Measurements from ENCODE around the gene SFXN5. TPM values are rescaled to one million over a fixed set of nuclear protein-coding genes. Genes with fewer than 3 reads are reported as not detected.

SFXN5 gene
- total RNA-seq, 2 donors from 2014 or later = 16.6 to 18.1 TPM

DNA sequence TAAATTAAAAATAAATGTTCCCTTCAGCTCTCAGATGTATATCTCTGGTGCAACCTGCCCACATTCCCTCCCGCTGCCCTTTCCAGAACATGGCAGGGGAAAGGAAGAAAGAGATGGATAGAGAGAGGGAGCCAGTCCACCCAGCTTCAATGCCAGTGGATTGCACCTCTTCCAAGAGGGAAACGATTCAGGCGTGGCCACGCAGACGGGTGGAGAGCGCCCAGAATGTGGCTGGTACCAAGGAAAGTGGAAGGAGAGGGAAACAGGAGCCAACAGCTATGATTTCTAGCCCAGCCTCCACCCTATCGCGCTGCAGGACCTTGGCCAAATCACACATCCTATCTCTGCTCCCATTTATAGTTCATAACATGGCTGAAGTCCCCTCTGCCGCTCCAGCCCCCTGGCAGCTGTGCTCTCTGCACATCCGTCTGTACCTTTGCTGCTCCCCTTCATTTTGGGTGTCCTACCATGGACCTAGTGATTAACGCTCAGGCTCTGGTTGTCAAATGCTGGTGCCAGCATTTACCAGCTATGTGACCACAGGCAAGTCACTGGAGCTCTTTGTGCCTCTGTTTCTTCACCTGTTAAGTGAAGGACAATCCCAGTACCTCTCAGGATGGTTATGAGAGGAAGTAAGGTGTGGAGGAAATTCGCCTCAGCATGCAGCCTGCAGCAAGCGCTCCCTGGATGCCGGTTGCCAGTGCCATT, 66.5 kb downstream of the SFXN5 start:
- ATAC-seq (ENCODE audit: insufficient number of reproducible peaks, low FRiP score, low read depth) (no peak), DNase-seq (ENCODE audit: low spot score) (no peak)
- Histone ChIP-seq H3K36me3 (no peaks in the 10 kb centered on the region), H3K4me1 (ENCODE audit: control insufficient read depth in 1 of 2, low read depth in 2 of 2) (peaks cover 7 to 22% of the 10 kb centered on the region in 2 donors), H3K27ac (peak overlapping the region; percentile 40 to 68), H3K27me3 (replicated peaks; ENCODE audit: insufficient read depth) (no peaks in the 10 kb centered on the region), H3K9me3 (no peaks in the 10 kb centered on the region), H3K4me3 (peak overlapping the region; percentile 18)
- TF ChIP-seq, protein P1, sequence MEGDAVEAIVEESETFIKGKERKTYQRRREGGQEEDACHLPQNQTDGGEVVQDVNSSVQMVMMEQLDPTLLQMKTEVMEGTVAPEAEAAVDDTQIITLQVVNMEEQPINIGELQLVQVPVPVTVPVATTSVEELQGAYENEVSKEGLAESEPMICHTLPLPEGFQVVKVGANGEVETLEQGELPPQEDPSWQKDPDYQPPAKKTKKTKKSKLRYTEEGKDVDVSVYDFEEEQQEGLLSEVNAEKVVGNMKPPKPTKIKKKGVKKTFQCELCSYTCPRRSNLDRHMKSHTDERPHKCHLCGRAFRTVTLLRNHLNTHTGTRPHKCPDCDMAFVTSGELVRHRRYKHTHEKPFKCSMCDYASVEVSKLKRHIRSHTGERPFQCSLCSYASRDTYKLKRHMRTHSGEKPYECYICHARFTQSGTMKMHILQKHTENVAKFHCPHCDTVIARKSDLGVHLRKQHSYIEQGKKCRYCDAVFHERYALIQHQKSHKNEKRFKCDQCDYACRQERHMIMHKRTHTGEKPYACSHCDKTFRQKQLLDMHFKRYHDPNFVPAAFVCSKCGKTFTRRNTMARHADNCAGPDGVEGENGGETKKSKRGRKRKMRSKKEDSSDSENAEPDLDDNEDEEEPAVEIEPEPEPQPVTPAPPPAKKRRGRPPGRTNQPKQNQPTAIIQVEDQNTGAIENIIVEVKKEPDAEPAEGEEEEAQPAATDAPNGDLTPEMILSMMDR (IDR thresholded peaks at IDR 0.05) = no peak

DNA sequence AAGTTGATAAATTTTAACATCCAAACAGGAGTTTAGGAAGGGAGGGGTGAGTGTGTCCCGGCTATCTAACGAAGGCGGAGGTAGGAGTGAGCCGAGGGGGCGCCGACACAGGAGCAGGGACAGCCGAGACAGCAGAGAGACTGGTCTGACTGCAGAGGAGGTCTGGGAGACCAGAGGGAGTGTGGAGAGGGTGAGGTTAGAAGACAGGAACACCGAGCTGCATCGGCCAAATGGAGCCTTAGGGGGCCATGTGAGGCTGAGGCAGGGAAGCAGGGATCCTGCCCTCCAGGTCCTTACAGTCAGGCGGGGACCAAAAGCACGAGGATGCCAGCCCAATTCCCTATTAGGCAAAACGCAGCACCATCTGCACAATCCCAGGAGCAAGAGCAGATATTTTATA, 67.0 kb downstream of the SFXN5 start:
- H3K4me1 ChIP-seq (ENCODE audit: control insufficient read depth in 1 of 2, low read depth in 2 of 2) = peaks cover 7 to 22% of the 10 kb centered on the region in 2 donors
- DNase-seq (ENCODE audit: low spot score) (no peak), ATAC-seq (ENCODE audit: insufficient number of reproducible peaks, low FRiP score, low read depth) (no peak)
- no peak overlapping the region for H3K4me3 ChIP-seq
- TF ChIP-seq, protein P1 (IDR thresholded peaks at IDR 0.05) = no peak
- H3K36me3 ChIP-seq = no peaks in the 10 kb centered on the region
- H3K27ac ChIP-seq = peak overlapping the region; percentile 40 to 68
- no peaks in the 10 kb centered on the region for H3K9me3 ChIP-seq
- no peaks in the 10 kb centered on the region for H3K27me3 ChIP-seq (replicated peaks; ENCODE audit: insufficient read depth)

DNA sequence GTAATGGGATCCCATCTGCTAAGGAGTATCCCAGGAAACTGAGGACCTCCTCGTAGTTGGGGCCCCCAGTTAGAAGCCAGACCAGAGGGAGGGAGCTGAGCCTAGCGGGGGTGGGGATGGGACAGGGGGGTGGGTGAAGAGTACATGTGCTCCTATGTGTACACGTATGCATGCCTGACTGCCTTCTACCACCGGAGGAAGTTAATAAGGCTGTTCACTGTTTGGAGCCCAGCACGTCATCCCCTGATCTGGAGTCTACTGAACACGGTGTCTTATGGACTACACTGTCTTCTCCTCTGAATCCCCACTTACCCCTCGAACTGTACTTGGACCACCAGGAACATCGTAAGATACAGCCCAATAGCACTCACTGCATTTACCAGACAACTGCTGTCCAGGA, 68.5 kb downstream of the SFXN5 start:
- no peak for ATAC-seq (ENCODE audit: insufficient number of reproducible peaks, low FRiP score, low read depth)
- no peak overlapping the region for H3K4me3 ChIP-seq
- no peaks in the 10 kb centered on the region for H3K36me3 ChIP-seq
- TF ChIP-seq, protein P1 (IDR thresholded peaks at IDR 0.05) = no peak
- no peaks in the 10 kb centered on the region for H3K9me3 ChIP-seq
- no peak overlapping the region for H3K27ac ChIP-seq
- H3K27me3 ChIP-seq (replicated peaks; ENCODE audit: insufficient read depth) = no peaks in the 10 kb centered on the region
- DNase-seq (ENCODE audit: low spot score) = no peak
- H3K4me1 ChIP-seq (ENCODE audit: control insufficient read depth in 1 of 2, low read depth in 2 of 2) = peaks cover 7 to 22% of the 10 kb centered on the region in 2 donors

DNA sequence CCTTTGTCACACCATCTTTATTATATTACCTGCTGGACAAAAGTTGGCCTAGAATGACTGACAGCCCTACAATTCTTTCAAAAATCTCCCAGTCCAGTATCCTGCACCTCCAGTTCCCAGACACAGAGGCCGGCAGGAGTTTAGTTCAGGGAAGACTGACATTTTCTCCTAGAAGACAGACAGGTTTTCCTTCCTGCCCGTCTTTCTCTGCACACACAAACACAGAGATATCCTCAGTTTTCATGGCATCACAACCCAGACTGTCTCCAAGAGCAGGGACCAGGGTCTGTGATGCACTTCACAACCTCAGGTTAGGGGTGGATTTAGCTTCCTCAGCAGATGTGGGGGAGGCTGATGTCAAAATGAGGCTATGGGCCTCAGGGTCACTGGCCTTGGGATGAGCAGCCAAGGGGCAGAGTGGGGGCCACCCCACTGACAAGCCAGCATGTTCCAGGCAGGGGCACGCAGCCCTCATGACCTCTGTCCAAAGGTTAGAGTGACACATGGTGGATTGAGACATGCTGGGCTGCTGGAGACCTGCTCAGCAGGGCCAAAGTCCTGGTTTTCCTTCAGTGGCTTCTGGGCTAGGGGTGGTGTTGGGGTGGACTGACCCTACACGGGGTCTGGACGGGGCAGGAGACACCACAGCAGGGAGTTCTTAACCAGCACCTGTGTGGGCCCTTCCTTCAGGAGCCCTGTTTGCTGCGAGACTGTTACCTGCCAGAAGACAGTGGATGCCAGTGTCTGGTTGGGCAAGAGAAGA, 70.5 kb downstream of the SFXN5 start:
- DNase-seq (ENCODE audit: low spot score) (no peak), ATAC-seq (ENCODE audit: insufficient number of reproducible peaks, low FRiP score, low read depth) (no peak)
- H3K27me3 ChIP-seq (replicated peaks; ENCODE audit: insufficient read depth) = no peaks in the 10 kb centered on the region
- H3K36me3 ChIP-seq = no peaks in the 10 kb centered on the region
- no peak overlapping the region for H3K27ac ChIP-seq
- peaks cover 5 to 18% of the 10 kb centered on the region in 2 donors for H3K4me1 ChIP-seq (ENCODE audit: control insufficient read depth in 1 of 2, low read depth in 2 of 2)
- no peak overlapping the region for H3K4me3 ChIP-seq
- TF ChIP-seq, protein P1 (IDR thresholded peaks at IDR 0.05) = no peak
- no peaks in the 10 kb centered on the region for H3K9me3 ChIP-seq
